Neuronal stem cell (in vitro differentiated cells): ENCODE results near the gene C1QL1.

Experiments used
- DNase-seq: peaks from one replicate; pipeline ENCODE4 v3.0.0-alpha.2; 2013; ENCODE audit warnings: low spot score
- H2AFZ ChIP-seq: one replicate; pipeline ENCODE4 v1.6.1; 2013; ENCODE audit warnings: mild to moderate bottlenecking, low read length, inconsistent platforms
- H2AK5ac ChIP-seq: 2 replicates; pipeline ENCODE4 v1.6.1; 2013; ENCODE audit warnings: low read depth, mild to moderate bottlenecking, inconsistent platforms, low read length, moderate library complexity, mixed read lengths
- H2BK120ac ChIP-seq: 2 replicates; pipeline ENCODE4 v1.6.1; 2013; ENCODE audit warnings: low read depth, mild to moderate bottlenecking, inconsistent platforms, low read length, moderate library complexity, mixed read lengths
- H2BK12ac ChIP-seq: one replicate; pipeline ENCODE4 v1.6.1; 2013; ENCODE audit warnings: low read length, inconsistent platforms
- H2BK15ac ChIP-seq: 2 replicates; pipeline ENCODE4 v1.6.1; 2013; ENCODE audit warnings: mild to moderate bottlenecking, low read length, inconsistent platforms, mixed read lengths
- H2BK5ac ChIP-seq: one replicate; pipeline ENCODE4 v1.6.1; 2013; ENCODE audit warnings: inconsistent platforms, mild to moderate bottlenecking, low read length, moderate library complexity
- H3K14ac ChIP-seq: one replicate; pipeline ENCODE4 v1.6.1; 2013; ENCODE audit warnings: low read length, inconsistent platforms
- H3K18ac ChIP-seq: 2 replicates; pipeline ENCODE4 v1.6.1; 2013; ENCODE audit warnings: low read length, inconsistent platforms
- H3K23ac ChIP-seq: 2 replicates; pipeline ENCODE4 v1.6.1; 2013; ENCODE audit warnings: low read depth, mild to moderate bottlenecking, mixed read lengths, low read length, inconsistent platforms; ENCODE audit not compliant: poor library complexity
- H3K27ac ChIP-seq: replicated peaks from 3 replicates; pipeline ENCODE4 v1.5.1; 2013; ENCODE audit warnings: low read length, inconsistent platforms
- H3K27me3 ChIP-seq, 3 experiments: 2 replicates each; pipeline ENCODE4 v1.6.1; 2013; ENCODE audit warnings: low read length in 3 of 3, mild to moderate bottlenecking in 2 of 3, inconsistent platforms in 1 of 3, low read depth in 1 of 3, mixed read lengths in 1 of 3, moderate library complexity in 1 of 3; ENCODE audit not compliant: control insufficient read depth in 3 of 3, insufficient read depth in 3 of 3
- H3K36me3 ChIP-seq, 2 donors: replicated peaks in 1 of 2; 2 replicates each; pipeline ENCODE4 v1.6.1; 2013; ENCODE audit warnings: low read length in 2 of 2; ENCODE audit not compliant: control insufficient read depth in 2 of 2, insufficient read depth in 2 of 2
- H3K4ac ChIP-seq: 2 replicates; pipeline ENCODE4 v1.6.1; 2013; ENCODE audit warnings: inconsistent platforms, mild to moderate bottlenecking, low read length, moderate library complexity
- H3K4me1 ChIP-seq, 2 donors: 1 replicate in 1 of 2; 2 replicates in 1 of 2; pipeline ENCODE4 v1.6.1; 2013; ENCODE audit warnings: low read length in 2 of 2, low read depth in 1 of 2; ENCODE audit not compliant: control insufficient read depth in 2 of 2, insufficient read depth in 1 of 2
- H3K4me2 ChIP-seq: one replicate; pipeline ENCODE4 v1.6.1; 2013; ENCODE audit warnings: mild to moderate bottlenecking, low read length, inconsistent platforms; ENCODE audit not compliant: insufficient read depth, poor library complexity, severe bottlenecking
- H3K4me3 ChIP-seq, 2 donors: 2 replicates each; pipeline ENCODE4 v1.5.1; 2013; ENCODE audit warnings: low read length in 2 of 2, mild to moderate bottlenecking in 2 of 2, inconsistent platforms in 1 of 2, moderate library complexity in 1 of 2
- H3K79me1 ChIP-seq: one replicate; pipeline ENCODE4 v1.6.1; 2013; ENCODE audit warnings: low read depth, mild to moderate bottlenecking, inconsistent platforms, low read length, moderate library complexity
- H3K9ac ChIP-seq: one replicate; pipeline ENCODE4 v1.6.1; 2013; ENCODE audit warnings: mild to moderate bottlenecking, low read depth, low read length, inconsistent platforms; ENCODE audit not compliant: poor library complexity
- H3K9me3 ChIP-seq, 2 donors: replicated peaks in 1 of 2; 2 replicates each; pipeline versions ENCODE3 to v1.6.1; 2013; ENCODE audit warnings: low read length in 2 of 2, mild to moderate bottlenecking in 2 of 2, inconsistent platforms in 1 of 2, low read depth in 1 of 2, mixed read lengths in 1 of 2, moderate library complexity in 1 of 2; ENCODE audit not compliant: control insufficient read depth in 2 of 2, insufficient read depth in 1 of 2
- H4K8ac ChIP-seq: one replicate; pipeline ENCODE4 v1.6.1; 2013; ENCODE audit warnings: low read depth, mild to moderate bottlenecking, inconsistent platforms, low read length, moderate library complexity
- H4K91ac ChIP-seq: one replicate; pipeline ENCODE4 v1.6.1; 2013; ENCODE audit warnings: low read length, low read depth, mild to moderate bottlenecking, inconsistent platforms; ENCODE audit not compliant: poor library complexity
- WGBS, 2 donors: extraction: QIAGEN DNeasy Blood & Tissue Kit; methylation state at CpG; one replicate each; pipeline ENCODE4 v1.1.7; 2013; ENCODE audit warnings: missing lambda C conversion rate in 2 of 2, mixed read lengths in 1 of 2; ENCODE audit not compliant: insufficient read length in 2 of 2, insufficient replicate concordance in 1 of 2; ENCODE audit errors: extremely low coverage in 2 of 2; 5-methylcytosine and 5-hydroxymethylcytosine counted together

C1QL1 gene

GRCh38 chr17:44926821-44927525, 41.1 kb downstream of the C1QL1 start:
- no peaks in the 10 kb centered on the region for H3K9me3 ChIP-seq
- no peak overlapping the region for H2AK5ac ChIP-seq
- H3K4me1 ChIP-seq, result peaks cover 0 to 5% of the 10 kb centered on the region in 2 donors
- H3K27ac ChIP-seq, result no peak overlapping the region
- no peak overlapping the region for H2BK120ac ChIP-seq
- no peak overlapping the region for H2BK15ac ChIP-seq
- no peak overlapping the region for H3K14ac ChIP-seq
- peaks cover 0 to 5% (median 0%) of the 10 kb centered on the region in 3 experiments for H3K27me3 ChIP-seq
- H3K79me1 ChIP-seq, result peaks cover 4% of the 10 kb centered on the region
- no peak overlapping the region for H3K4me2 ChIP-seq
- H2BK12ac ChIP-seq, result no peak overlapping the region
- WGBS, 2 donors, result no CpG with 5 or more reads among the region's 15 CpGs
- H3K9ac ChIP-seq, result no peak overlapping the region
- peaks cover 56 to 68% of the 10 kb centered on the region in 2 donors for H3K36me3 ChIP-seq
- no peak overlapping the region for H4K91ac ChIP-seq
- H3K4ac ChIP-seq, result no peak overlapping the region
- no peak overlapping the region for H3K4me3 ChIP-seq
- H3K23ac ChIP-seq, result no peak overlapping the region
- no peak overlapping the region for H2AFZ ChIP-seq
- DNase-seq, result no peak
- H3K18ac ChIP-seq, result no peak overlapping the region
- H4K8ac ChIP-seq, result no peak overlapping the region
- H2BK5ac ChIP-seq, result no peak overlapping the region

- H3K9ac ChIP-seq, result no peak overlapping the region
- H4K8ac ChIP-seq, result no peak overlapping the region
- no peak overlapping the region for H2BK5ac ChIP-seq
- H4K91ac ChIP-seq, result no peak overlapping the region
- no peak overlapping the region for H2AK5ac ChIP-seq
- no peak overlapping the region for H3K4ac ChIP-seq
- H3K4me2 ChIP-seq, result no peak overlapping the region
- no peak for DNase-seq
- H3K36me3 ChIP-seq, result peaks cover 47 to 59% of the 10 kb centered on the region in 2 donors
- peak overlapping the region in 1 of 2 donors; percentile 43 for H3K4me3 ChIP-seq
- no peak overlapping the region for H3K23ac ChIP-seq
- H3K27me3 ChIP-seq, result peaks cover 0 to 6% (median 0%) of the 10 kb centered on the region in 3 experiments
- H3K18ac ChIP-seq, result no peak overlapping the region
- no peak overlapping the region for H2BK120ac ChIP-seq
- H3K9me3 ChIP-seq, result no peaks in the 10 kb centered on the region
- H3K14ac ChIP-seq, result no peak overlapping the region
- no peak overlapping the region for H2AFZ ChIP-seq
- H3K4me1 ChIP-seq, result peaks cover 0 to 10% of the 10 kb centered on the region in 2 donors
- no peak overlapping the region for H2BK12ac ChIP-seq
- no CpG with 5 or more reads among the region's 18 CpGs for WGBS, 2 donors
- no peaks in the 10 kb centered on the region for H3K79me1 ChIP-seq
- H3K27ac ChIP-seq, result no peak overlapping the region
- H2BK15ac ChIP-seq, result no peak overlapping the region
Measured at GRCh38 chr17:44925731-44926697, 42.1 kb downstream of the C1QL1 start.

GRCh38 chr17:44924107-44924544, 44.0 kb downstream of the C1QL1 start:
- WGBS, 2 donors, result no CpG with 5 or more reads among the region's 9 CpGs
- Histone ChIP-seq H3K27ac (peak overlapping the region; percentile 28), H4K8ac (no peak overlapping the region), H2AK5ac (no peak overlapping the region), H2AFZ (no peak overlapping the region), H3K4me3 (no peak overlapping the region), H3K36me3 (peaks cover 34 to 40% of the 10 kb centered on the region in 2 donors), H3K23ac (peak overlapping the region; percentile 14), H3K9ac (no peak overlapping the region), H2BK12ac (no peak overlapping the region), H3K27me3 (peaks cover 0 to 16% (median 0%) of the 10 kb centered on the region in 3 experiments), H4K91ac (no peak overlapping the region), H3K14ac (no peak overlapping the region), H3K4me2 (no peak overlapping the region), H3K4me1 (peaks cover 0 to 17% of the 10 kb centered on the region in 2 donors), H3K18ac (peak overlapping the region; percentile 35), H3K79me1 (no peaks in the 10 kb centered on the region), H2BK15ac (no peak overlapping the region), H3K4ac (no peak overlapping the region), H2BK120ac (no peak overlapping the region), H3K9me3 (no peaks in the 10 kb centered on the region), H2BK5ac (no peak overlapping the region)
- no peak for DNase-seq
